Measurements from ENCODE around the gene DHX36.

The DHX36 gene

GRCh38 chr3:154223519-154223918 lies 100.8 kb downstream of the DHX36 start:
- DNase-seq (ENCODE audit: low read depth in 3 of 3): no peak
